Measurements from ENCODE around the gene CCDC92.

Gene CCDC92

GRCh38 chr12:124002021-124002644 is 29.5 kb upstream of the CCDC92 start:
- no peak for DNase-seq (ENCODE audit: low spot score)

- no peak for DNase-seq (ENCODE audit: low spot score)
These were observed 28.7 kb upstream of the CCDC92 start for GRCh38 chr12:124001343-124001742.

GRCh38 chr12:124000111-124000510 is 27.5 kb upstream of the CCDC92 start:
- no peak for DNase-seq (ENCODE audit: low spot score)

- no peak for DNase-seq (ENCODE audit: low spot score)
These were observed 26.3 kb upstream of the CCDC92 start for GRCh38 chr12:123998991-123999359.

GRCh38 chr12:123998344-123998990 is 25.8 kb upstream of the CCDC92 start:
- no peak for DNase-seq (ENCODE audit: low spot score)

- no peak for DNase-seq (ENCODE audit: low spot score)
These were observed 25.3 kb upstream of the CCDC92 start for GRCh38 chr12:123997908-123998307.

GRCh38 chr12:123997033-123997822 is 24.6 kb upstream of the CCDC92 start:
- DNase-seq (ENCODE audit: low spot score) = no peak

- no peak for DNase-seq (ENCODE audit: low spot score)
These were observed 23.9 kb upstream of the CCDC92 start for GRCh38 chr12:123996581-123996980.

- no peak for DNase-seq (ENCODE audit: low spot score)
These were observed 22.6 kb upstream of the CCDC92 start for GRCh38 chr12:123995023-123995748.

- no peak for DNase-seq (ENCODE audit: low spot score)
These were observed 19.6 kb upstream of the CCDC92 start for GRCh38 chr12:123992118-123992825.

GRCh38 chr12:123991372-123991951 is 18.8 kb upstream of the CCDC92 start:
- DNase-seq (ENCODE audit: low spot score) = no peak

- DNase-seq (ENCODE audit: low spot score) = no peak
These were observed 17.9 kb upstream of the CCDC92 start for GRCh38 chr12:123990511-123990910.

GRCh38 chr12:123989753-123990152 is 17.1 kb upstream of the CCDC92 start:
- DNase-seq (ENCODE audit: low spot score) = no peak

- DNase-seq (ENCODE audit: low spot score) = no peak
These were observed 16.5 kb upstream of the CCDC92 start for GRCh38 chr12:123989168-123989567.

GRCh38 chr12:123987022-123987421 is 14.4 kb upstream of the CCDC92 start:
- no peak for DNase-seq (ENCODE audit: low spot score)

- no peak for DNase-seq (ENCODE audit: low spot score)
These were observed 13.8 kb upstream of the CCDC92 start for GRCh38 chr12:123986374-123986965.

- DNase-seq (ENCODE audit: low spot score) = no peak
These were observed 12.3 kb upstream of the CCDC92 start for GRCh38 chr12:123984903-123985302.

GRCh38 chr12:123983822-123984485 is 11.3 kb upstream of the CCDC92 start:
- peak; percentile 60 for DNase-seq (ENCODE audit: low spot score)

GRCh38 chr12:123982269-123982668 is 9.6 kb upstream of the CCDC92 start:
- no peak for DNase-seq (ENCODE audit: low spot score)

GRCh38 chr12:123979566-123979965 is 6.9 kb upstream of the CCDC92 start:
- no peak for DNase-seq (ENCODE audit: low spot score)
